Stomach smooth muscle (tissue), 2 donors: ENCODE measurements around the gene ATAD3C.
"Not testable (repeated sequence)": the region's sequence is repeated elsewhere in the genome, so short reads cannot be mapped to it uniquely, and the experiment has no call there.

ENCODE experiments used
- H3K27ac ChIP-seq: one replicate; pipeline ENCODE4 v1.7.0; 2013; ENCODE audit warnings: mild to moderate bottlenecking, low read length, inconsistent platforms
- H3K27me3 ChIP-seq, 2 donors: one replicate each; pipeline ENCODE4 v1.7.0; 2013; ENCODE audit warnings: low read length in 2 of 2; ENCODE audit not compliant: insufficient read depth in 2 of 2, control insufficient read depth in 1 of 2
- H3K36me3 ChIP-seq, 2 donors: one replicate each; pipeline ENCODE4 v1.7.0; 2013; ENCODE audit warnings: low read length in 2 of 2; ENCODE audit not compliant: control insufficient read depth in 2 of 2, insufficient read depth in 2 of 2
- H3K4me1 ChIP-seq: one replicate; pipeline ENCODE4 v1.7.0; 2013; ENCODE audit warnings: low read length; ENCODE audit not compliant: control insufficient read depth, insufficient read depth
- H3K4me3 ChIP-seq, 2 donors: one replicate each; pipeline ENCODE4 v1.7.0; 2013; ENCODE audit warnings: low read length in 2 of 2
- H3K9ac ChIP-seq, 2 donors: one replicate each; pipeline ENCODE4 v1.7.0; 2013; ENCODE audit warnings: low read length in 2 of 2, mild to moderate bottlenecking in 1 of 2
- H3K9me3 ChIP-seq, 2 donors: one replicate each; pipeline ENCODE4 v1.7.0; 2013; ENCODE audit warnings: low read length in 2 of 2; ENCODE audit not compliant: control insufficient read depth in 2 of 2
- donor health status: healthy.
- donor health status: Pancreatic carcinoma.

Gene ATAD3C

GRCh38 chr1:1481811-1482210 is 32.3 kb downstream of the ATAD3C start:
- not testable (repeated sequence) for H3K27me3 ChIP-seq, H3K4me3 ChIP-seq, H3K4me1 ChIP-seq, H3K27ac ChIP-seq, H3K9ac ChIP-seq, H3K9me3 ChIP-seq
- H3K36me3 ChIP-seq = peaks cover 23 to 29% of the 10 kb centered on the region in 2 donors

GRCh38 chr1:1482856-1483255 is 33.4 kb downstream of the ATAD3C start:
- no peak overlapping the region for H3K9ac ChIP-seq
- H3K27me3 ChIP-seq = no peaks in the 10 kb centered on the region
- no peak overlapping the region for H3K27ac ChIP-seq
- H3K4me1 ChIP-seq = no peaks in the 10 kb centered on the region
- H3K4me3 ChIP-seq = no peak overlapping the region
- peaks cover 20 to 30% of the 10 kb centered on the region in 2 donors for H3K36me3 ChIP-seq
- H3K9me3 ChIP-seq = no peaks in the 10 kb centered on the region

DNA sequence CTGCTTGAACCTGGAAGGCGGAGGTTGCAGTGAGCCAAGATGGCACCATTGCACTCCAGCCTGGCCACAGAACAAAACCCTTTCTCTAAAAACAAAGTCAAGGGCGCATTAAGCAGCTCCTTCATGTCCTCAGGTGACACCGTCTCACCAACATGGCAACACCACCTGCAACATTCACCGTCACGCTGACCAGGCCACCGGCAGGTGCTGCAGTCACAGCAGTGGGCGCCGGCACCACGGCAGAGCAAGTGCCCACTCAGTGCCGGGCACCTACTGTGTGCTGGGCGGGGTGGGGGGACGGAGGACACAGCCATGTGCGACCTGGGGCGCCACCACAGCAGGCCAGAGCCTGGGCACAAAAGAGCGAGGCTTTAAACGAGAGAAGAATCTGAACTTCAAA is 34.2 kb downstream of the ATAD3C start:
- no peak overlapping the region for H3K4me3 ChIP-seq
- no peaks in the 10 kb centered on the region for H3K27me3 ChIP-seq
- H3K4me1 ChIP-seq = no peaks in the 10 kb centered on the region
- no peaks in the 10 kb centered on the region for H3K9me3 ChIP-seq
- no peak overlapping the region for H3K9ac ChIP-seq
- H3K27ac ChIP-seq = no peak overlapping the region
- peaks cover 16 to 29% of the 10 kb centered on the region in 2 donors for H3K36me3 ChIP-seq

DNA sequence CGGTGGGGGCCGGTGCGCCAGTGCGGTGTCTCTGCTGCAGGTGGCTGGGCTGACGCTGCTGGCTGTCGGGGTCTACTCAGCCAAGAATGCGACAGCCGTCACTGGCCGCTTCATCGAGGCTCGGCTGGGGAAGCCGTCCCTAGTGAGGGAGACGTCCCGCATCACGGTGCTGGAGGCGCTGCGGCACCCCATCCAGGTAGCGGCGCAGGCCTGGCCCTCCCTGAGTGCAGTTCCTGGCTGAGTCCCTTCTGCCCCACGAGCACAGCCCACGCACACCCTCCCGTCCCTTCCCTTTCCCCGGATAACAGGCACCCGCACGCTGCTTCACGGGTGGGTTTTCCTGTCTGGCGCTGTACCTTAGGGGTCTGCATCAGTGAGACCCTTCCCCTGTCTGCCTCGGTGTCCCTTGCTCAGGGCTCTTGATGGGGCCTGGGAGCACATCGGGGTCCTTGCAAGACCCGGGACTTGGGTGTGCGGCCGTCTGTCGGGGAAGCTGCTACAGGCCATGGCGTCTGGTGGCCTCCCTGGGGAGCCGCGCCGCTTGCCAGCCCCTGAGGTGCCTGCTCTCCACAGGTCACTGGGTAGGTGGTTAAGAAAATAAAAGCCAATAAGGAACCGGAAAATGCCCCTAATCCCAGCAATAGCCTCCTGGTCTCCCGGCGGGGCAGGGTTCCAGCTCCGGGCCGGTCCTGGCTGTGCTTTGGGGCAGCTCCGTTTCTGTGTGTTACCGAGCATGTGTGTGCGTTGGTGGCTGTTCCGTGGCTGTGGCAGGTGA is 35.7 kb downstream of the ATAD3C start:
- H3K36me3 ChIP-seq = peaks cover 15 to 28% of the 10 kb centered on the region in 2 donors
- not testable (repeated sequence) for H3K27ac ChIP-seq, H3K4me3 ChIP-seq, H3K9me3 ChIP-seq, H3K4me1 ChIP-seq, H3K27me3 ChIP-seq, H3K9ac ChIP-seq

DNA sequence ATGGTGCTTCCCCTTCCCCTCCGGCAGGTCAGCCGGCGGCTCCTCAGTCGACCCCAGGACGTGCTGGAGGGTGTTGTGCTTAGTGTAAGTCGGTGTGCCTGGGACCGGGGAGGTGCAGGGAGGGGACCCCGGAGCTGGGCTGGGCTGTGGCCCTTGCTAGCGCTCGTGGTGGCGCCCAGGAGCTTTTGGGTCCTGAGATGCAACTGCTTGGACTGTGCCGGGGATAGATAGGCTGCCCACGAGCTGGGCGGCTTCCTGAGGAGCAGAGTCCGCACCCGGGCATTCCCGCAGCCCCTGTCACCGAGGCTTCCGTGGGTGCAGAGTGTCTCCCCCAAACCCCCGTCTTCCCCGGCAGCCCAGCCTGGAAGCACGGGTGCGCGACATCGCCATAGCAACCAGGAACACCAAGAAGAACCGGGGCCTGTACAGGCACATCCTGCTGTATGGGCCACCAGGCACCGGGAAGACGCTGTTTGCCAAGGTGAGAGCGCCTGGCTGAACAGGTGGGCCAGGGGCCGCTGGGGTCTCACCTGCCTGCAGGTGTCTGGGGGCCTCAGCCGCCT is 36.3 kb downstream of the ATAD3C start:
- H3K36me3 ChIP-seq = peaks cover 19 to 32% of the 10 kb centered on the region in 2 donors
- not testable (repeated sequence) for H3K27me3 ChIP-seq, H3K4me3 ChIP-seq, H3K9me3 ChIP-seq, H3K27ac ChIP-seq, H3K9ac ChIP-seq, H3K4me1 ChIP-seq

DNA sequence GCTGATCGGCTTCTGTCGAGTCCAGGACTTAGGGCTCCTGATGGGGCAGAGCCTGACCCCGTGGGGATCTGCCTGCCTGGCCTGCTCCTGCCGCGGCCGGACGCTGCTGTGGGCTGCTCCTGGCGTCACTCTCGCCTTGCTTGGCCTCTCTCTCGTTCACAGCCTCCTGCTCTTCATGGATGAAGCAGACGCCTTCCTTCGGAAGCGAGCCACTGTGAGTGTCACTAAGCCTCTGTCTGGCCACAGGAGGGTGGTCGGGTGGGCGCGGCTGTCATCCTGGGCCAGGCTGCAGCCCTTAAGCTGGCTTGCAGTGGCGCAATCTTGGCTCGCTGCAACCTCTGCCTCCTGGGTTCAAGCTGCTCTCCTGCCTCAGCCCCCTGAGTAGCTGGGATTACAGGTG is 38.2 kb downstream of the ATAD3C start:
- no peaks in the 10 kb centered on the region for H3K9me3 ChIP-seq
- H3K4me1 ChIP-seq = no peaks in the 10 kb centered on the region
- no peak overlapping the region for H3K27ac ChIP-seq
- H3K36me3 ChIP-seq = peaks cover 29 to 39% of the 10 kb centered on the region in 2 donors
- H3K9ac ChIP-seq = no peak overlapping the region
- H3K4me3 ChIP-seq = no peak overlapping the region
- H3K27me3 ChIP-seq = no peaks in the 10 kb centered on the region

DNA sequence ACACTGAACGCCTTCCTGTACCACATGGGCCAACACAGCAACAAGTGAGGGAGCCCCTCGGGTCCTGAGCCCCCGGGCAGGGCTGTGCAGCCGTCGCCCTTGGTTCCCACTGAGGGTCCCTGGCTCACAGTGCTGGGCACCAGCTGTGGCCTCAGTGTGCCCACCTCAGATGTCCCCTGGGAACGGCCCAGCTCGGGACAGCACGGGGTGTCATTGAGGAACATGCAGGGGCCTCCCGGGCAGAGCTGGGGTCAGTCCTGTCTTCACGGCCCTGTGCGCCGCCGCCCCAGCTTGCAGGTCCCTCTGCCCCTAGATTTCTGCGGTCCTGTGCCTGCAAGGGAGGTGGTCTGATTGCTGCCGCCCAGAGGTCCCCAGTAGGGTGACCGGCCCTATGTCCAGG is 39.7 kb downstream of the ATAD3C start:
- Histone ChIP-seq H3K36me3 (peaks cover 22 to 36% of the 10 kb centered on the region in 2 donors), H3K9ac (no peak overlapping the region), H3K4me3 (no peak overlapping the region), H3K9me3 (no peaks in the 10 kb centered on the region), H3K27ac (no peak overlapping the region), H3K27me3 (no peaks in the 10 kb centered on the region), H3K4me1 (no peaks in the 10 kb centered on the region)

DNA sequence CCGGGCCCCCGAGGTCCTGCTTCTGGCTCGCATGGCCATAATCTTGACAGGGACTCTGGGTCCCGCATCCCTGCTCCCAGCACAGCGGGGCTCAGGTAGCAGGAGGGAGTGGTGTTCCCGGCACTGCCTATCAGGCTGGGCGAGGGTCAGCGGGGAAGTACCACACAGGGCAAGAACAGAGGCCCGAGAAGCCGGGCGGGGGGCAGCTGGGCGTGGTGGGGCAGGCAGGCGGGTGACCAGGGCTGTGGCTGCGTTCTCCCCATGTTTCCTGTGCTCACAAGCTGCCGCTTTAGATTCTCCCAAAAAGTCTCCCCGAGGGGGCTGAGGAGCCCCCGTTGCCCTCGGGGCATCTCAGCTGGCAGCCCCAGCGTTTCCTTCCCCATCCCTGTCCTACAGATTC is 40.4 kb downstream of the ATAD3C start:
- Histone ChIP-seq H3K27ac (no peak overlapping the region), H3K4me1 (no peaks in the 10 kb centered on the region), H3K36me3 (peaks cover 22 to 34% of the 10 kb centered on the region in 2 donors), H3K9ac (no peak overlapping the region), H3K4me3 (no peak overlapping the region), H3K27me3 (no peaks in the 10 kb centered on the region), H3K9me3 (no peaks in the 10 kb centered on the region)

- peaks cover 22 to 34% of the 10 kb centered on the region in 2 donors for H3K36me3 ChIP-seq
- no peak overlapping the region for H3K9ac ChIP-seq
- no peaks in the 10 kb centered on the region for H3K27me3 ChIP-seq
- H3K27ac ChIP-seq = no peak overlapping the region
- H3K4me1 ChIP-seq = no peaks in the 10 kb centered on the region
- no peaks in the 10 kb centered on the region for H3K9me3 ChIP-seq
- no peak overlapping the region for H3K4me3 ChIP-seq
Measured at GRCh38 chr1:1490633-1491230, 41.2 kb downstream of the ATAD3C start.

- Histone ChIP-seq H3K27me3 (no peaks in the 10 kb centered on the region), H3K9me3 (no peaks in the 10 kb centered on the region), H3K4me1 (no peaks in the 10 kb centered on the region), H3K4me3 (no peak overlapping the region), H3K27ac (no peak overlapping the region), H3K9ac (no peak overlapping the region), H3K36me3 (peaks cover 22 to 34% of the 10 kb centered on the region in 2 donors)
Measured at GRCh38 chr1:1491601-1492000, 42.1 kb downstream of the ATAD3C start.

DNA sequence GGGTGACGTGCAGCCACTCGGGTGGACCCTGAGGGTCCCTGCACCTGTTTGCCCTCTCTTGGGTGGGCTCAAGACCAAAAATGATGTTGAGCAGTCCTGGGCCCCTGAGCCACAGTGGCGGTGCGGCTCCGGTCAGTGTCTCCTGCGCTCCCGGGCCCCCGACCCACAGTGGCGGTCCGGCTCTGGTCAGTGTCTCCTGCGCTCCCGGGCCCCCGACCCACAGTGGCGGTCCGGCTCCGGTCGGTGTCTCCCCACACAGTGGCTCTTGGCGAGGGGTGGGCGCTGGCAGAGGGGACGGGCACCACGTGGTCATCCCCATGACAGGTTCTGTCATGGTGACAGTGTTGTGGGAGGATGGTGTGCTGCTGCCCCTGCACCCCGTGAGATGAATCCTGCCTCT is 44.8 kb downstream of the ATAD3C start:
- H3K27me3 ChIP-seq, H3K9me3 ChIP-seq, H3K4me3 ChIP-seq, H3K9ac ChIP-seq, H3K4me1 ChIP-seq, H3K27ac ChIP-seq: not testable (repeated sequence)
- peaks cover 19 to 23% of the 10 kb centered on the region in 2 donors for H3K36me3 ChIP-seq
